CD8-positive, alpha-beta memory T cell (primary cell): Measurements from ENCODE around the gene SLC23A2. TPM values are rescaled to one million over a fixed set of nuclear protein-coding genes. Genes with fewer than 3 reads are reported as not detected.

Experiments
- CTCF ChIA-PET: fragments of 350-600 bp; sonication (Branson Sonifier 250); formaldehyde crosslinking; loops from one replicate; lab custom pipeline; 2021; ENCODE audit warnings: antibody characterized with exemption; lab: Charles Lee
- POLR2A ChIA-PET: fragments of 350-600 bp; sonication (Branson Sonifier 250); formaldehyde crosslinking; loops from one replicate; lab custom pipeline; 2021; ENCODE audit warnings: antibody characterized with exemption; lab: Charles Lee
- DNase-seq, 5 donors: peaks; one replicate each; pipeline versions ENCODE4 v3.0.0 to v3.0.0-alpha.2; 2020 to 2022; ENCODE audit warnings: mixed read lengths in 1 of 5
- H3K27ac ChIP-seq: one replicate; pipeline ENCODE4 v1.7.0; 2013; ENCODE audit warnings: low read depth, mild to moderate bottlenecking, low read length, moderate library complexity
- H3K27me3 ChIP-seq: 2 replicates; pipeline ENCODE4 v1.7.0; 2013; ENCODE audit warnings: low read length, mild to moderate bottlenecking; ENCODE audit not compliant: insufficient read depth, poor library complexity, severe bottlenecking
- H3K36me3 ChIP-seq: 2 replicates; pipeline ENCODE4 v1.7.0; 2013; ENCODE audit warnings: mild to moderate bottlenecking, low read length, moderate library complexity; ENCODE audit not compliant: insufficient read depth
- H3K4me1 ChIP-seq: 2 replicates; pipeline ENCODE4 v1.7.0; 2013; ENCODE audit warnings: mild to moderate bottlenecking, low read length, moderate library complexity; ENCODE audit not compliant: insufficient read depth
- H3K4me3 ChIP-seq: 2 replicates; pipeline ENCODE4 v1.7.0; 2013; ENCODE audit warnings: mild to moderate bottlenecking, low read length
- H3K9me3 ChIP-seq: 2 replicates; pipeline ENCODE4 v1.7.0; 2013; ENCODE audit warnings: mild to moderate bottlenecking, low read length
- H3K27ac Mint-ChIP-seq, 8 donors: one replicate each; pipeline ENCODE4 v1.8.0; 2020 to 2021; ENCODE audit warnings: mixed read lengths in 8 of 8, mild to moderate bottlenecking in 6 of 8, inconsistent platforms in 3 of 8, moderate library complexity in 3 of 8
- H3K27me3 Mint-ChIP-seq, 2 donors: one replicate each; pipeline ENCODE4 v1.8.0; 2020 to 2021; ENCODE audit warnings: mixed read lengths in 2 of 2, mild to moderate bottlenecking in 1 of 2, moderate library complexity in 1 of 2
- H3K36me3 Mint-ChIP-seq, 3 donors: one replicate each; pipeline ENCODE4 v1.8.0; 2020 to 2021; ENCODE audit warnings: mixed read lengths in 3 of 3, inconsistent platforms in 1 of 3, mild to moderate bottlenecking in 1 of 3
- H3K4me1 Mint-ChIP-seq, 3 donors: one replicate each; pipeline ENCODE4 v1.8.0; 2020 to 2021; ENCODE audit warnings: mixed read lengths in 3 of 3, inconsistent platforms in 1 of 3, mild to moderate bottlenecking in 1 of 3
- H3K4me3 Mint-ChIP-seq, 7 donors: one replicate each; pipeline ENCODE4 v1.8.0; 2020 to 2021; ENCODE audit warnings: mixed read lengths in 7 of 7, mild to moderate bottlenecking in 6 of 7, moderate library complexity in 4 of 7, inconsistent platforms in 2 of 7
- H3K9me3 Mint-ChIP-seq, 5 donors: one replicate each; pipeline ENCODE4 v1.8.0; 2020 to 2022; ENCODE audit warnings: mixed read lengths in 5 of 5, mild to moderate bottlenecking in 3 of 5, moderate library complexity in 2 of 5, inconsistent platforms in 1 of 5
- polyA plus RNA-seq: library from polyadenylated mRNA; unstranded; fragments of 300-500 nt; fragmentation: Illumina TruSeq; gene quantifications from one replicate; pipeline ENCODE4 v1.2.3, GENCODE V29; 2021
- total RNA-seq, 2 experiments: library from RNA; stranded (reverse); gene quantifications; one replicate each; pipeline ENCODE4 v1.2.3, GENCODE V29; 2021

Gene SLC23A2
- total and polyA plus RNA-seq, 3 experiments from 2014 or later, result 6.7 to 24.3 (median 20.6) TPM

- Mint-ChIP-seq H3K9me3 (no peaks in the 10 kb centered on the region), H3K4me1 (peaks cover 0 to 7% (median 4%) of the 10 kb centered on the region in 3 donors), H3K27ac (no peak overlapping the region), H3K27me3 (no peaks in the 10 kb centered on the region), H3K36me3 (peaks cover 3 to 65% (median 16%) of the 10 kb centered on the region in 3 donors), H3K4me3 (no peak overlapping the region)
- no peak for DNase-seq
- no peaks in the 10 kb centered on the region for H3K4me1 ChIP-seq
- POLR2A ChIA-PET, result no interaction called here
- H3K27me3 ChIP-seq, result no peaks in the 10 kb centered on the region
- CTCF ChIA-PET, result no interaction called here
- no peak overlapping the region for H3K27ac ChIP-seq
- H3K4me3 ChIP-seq, result no peak overlapping the region
- no peaks in the 10 kb centered on the region for H3K9me3 ChIP-seq
- no peaks in the 10 kb centered on the region for H3K36me3 ChIP-seq
These were observed 107.6 kb downstream of the SLC23A2 start for GRCh38 chr20:4893709-4894108.

- no peak for DNase-seq
- Mint-ChIP-seq H3K9me3 (no peaks in the 10 kb centered on the region), H3K27me3 (no peaks in the 10 kb centered on the region), H3K27ac (no peak overlapping the region), H3K4me3 (no peak overlapping the region), H3K36me3 (peaks cover 0 to 62% (median 14%) of the 10 kb centered on the region in 3 donors), H3K4me1 (peaks cover under 1 to 7% (median 4%) of the 10 kb centered on the region in 3 donors)
- Histone ChIP-seq H3K9me3 (no peaks in the 10 kb centered on the region), H3K27ac (no peak overlapping the region), H3K36me3 (no peaks in the 10 kb centered on the region), H3K4me3 (no peak overlapping the region), H3K4me1 (no peaks in the 10 kb centered on the region), H3K27me3 (no peaks in the 10 kb centered on the region)
- POLR2A ChIA-PET, result no interaction called here
- CTCF ChIA-PET, result no interaction called here
These were observed 109.3 kb downstream of the SLC23A2 start for GRCh38 chr20:4891997-4892396.

GRCh38 chr20:4891190-4891763, 110.0 kb downstream of the SLC23A2 start:
- DNase-seq, result no peak
- Mint-ChIP-seq H3K4me1 (peaks cover 4 to 7% (median 6%) of the 10 kb centered on the region in 3 donors), H3K9me3 (no peaks in the 10 kb centered on the region), H3K36me3 (peaks cover 0 to 60% (median 16%) of the 10 kb centered on the region in 3 donors), H3K27me3 (no peaks in the 10 kb centered on the region), H3K4me3 (no peak overlapping the region), H3K27ac (peak overlapping the region in 3 of 8 donors; percentile 1 to 90 (median 12))
- no peak overlapping the region for H3K4me3 ChIP-seq
- no peaks in the 10 kb centered on the region for H3K36me3 ChIP-seq
- no peaks in the 10 kb centered on the region for H3K9me3 ChIP-seq
- no peaks in the 10 kb centered on the region for H3K27me3 ChIP-seq
- ChIA-PET CTCF (interaction anchor here (0.9 kb wide), 1 partner anchor 14 kb away, joined by 3 read pairs; no protein-coding TSS in a partner anchor), POLR2A (no interaction called here)
- H3K4me1 ChIP-seq, result no peaks in the 10 kb centered on the region
- H3K27ac ChIP-seq, result no peak overlapping the region

- POLR2A ChIA-PET, result no interaction called here
- CTCF ChIA-PET, result no interaction called here
- Histone ChIP-seq H3K27ac (no peak overlapping the region), H3K9me3 (no peaks in the 10 kb centered on the region), H3K36me3 (no peaks in the 10 kb centered on the region), H3K4me1 (no peaks in the 10 kb centered on the region), H3K27me3 (no peaks in the 10 kb centered on the region), H3K4me3 (no peak overlapping the region)
- no peak for DNase-seq
- Mint-ChIP-seq H3K9me3 (no peaks in the 10 kb centered on the region), H3K27ac (peak overlapping the region in 1 of 8 donors; percentile 0), H3K4me3 (no peak overlapping the region), H3K36me3 (peaks cover 0 to 61% (median 20%) of the 10 kb centered on the region in 3 donors), H3K27me3 (no peaks in the 10 kb centered on the region), H3K4me1 (peaks cover 0 to 9% (median 7%) of the 10 kb centered on the region in 3 donors)
These were observed 111.9 kb downstream of the SLC23A2 start for GRCh38 chr20:4889446-4889845.

- ChIA-PET POLR2A (no interaction called here), CTCF (no interaction called here)
- no peak overlapping the region for H3K27ac ChIP-seq
- H3K4me1 ChIP-seq, result no peaks in the 10 kb centered on the region
- H3K36me3 ChIP-seq, result peaks cover 5% of the 10 kb centered on the region
- Mint-ChIP-seq H3K27me3 (no peaks in the 10 kb centered on the region), H3K27ac (peak overlapping the region in 1 of 8 donors; percentile 47), H3K4me3 (no peak overlapping the region), H3K36me3 (peaks cover 0 to 72% (median 26%) of the 10 kb centered on the region in 3 donors), H3K4me1 (peaks cover under 1 to 7% (median 7%) of the 10 kb centered on the region in 3 donors), H3K9me3 (no peaks in the 10 kb centered on the region)
- H3K4me3 ChIP-seq, result no peak overlapping the region
- H3K9me3 ChIP-seq, result no peaks in the 10 kb centered on the region
- DNase-seq, result no peak
- no peaks in the 10 kb centered on the region for H3K27me3 ChIP-seq
These were observed 113.7 kb downstream of the SLC23A2 start for GRCh38 chr20:4887586-4887985.

- H3K9me3 ChIP-seq, result no peaks in the 10 kb centered on the region
- Mint-ChIP-seq H3K9me3 (no peaks in the 10 kb centered on the region), H3K4me3 (no peak overlapping the region), H3K27me3 (no peaks in the 10 kb centered on the region), H3K36me3 (peaks cover 0 to 74% (median 23%) of the 10 kb centered on the region in 3 donors), H3K4me1 (peaks cover 4 to 7% (median 7%) of the 10 kb centered on the region in 3 donors), H3K27ac (peak overlapping the region in 1 of 8 donors; percentile 23)
- DNase-seq, result no peak
- H3K4me1 ChIP-seq, result no peaks in the 10 kb centered on the region
- ChIA-PET CTCF (no interaction called here), POLR2A (no interaction called here)
- H3K4me3 ChIP-seq, result no peak overlapping the region
- H3K27ac ChIP-seq, result no peak overlapping the region
- no peaks in the 10 kb centered on the region for H3K27me3 ChIP-seq
- peaks cover 5% of the 10 kb centered on the region for H3K36me3 ChIP-seq
These were observed 114.4 kb downstream of the SLC23A2 start for GRCh38 chr20:4886771-4887527.

GRCh38 chr20:4885877-4886276, 115.4 kb downstream of the SLC23A2 start:
- H3K4me3 Mint-ChIP-seq, result no peak overlapping the region
- Histone ChIP-seq H3K36me3 (peaks cover 13% of the 10 kb centered on the region), H3K9me3 (no peaks in the 10 kb centered on the region), H3K4me3 (no peak overlapping the region), H3K4me1 (no peaks in the 10 kb centered on the region), H3K27ac (no peak overlapping the region), H3K27me3 (no peaks in the 10 kb centered on the region)
- H3K27me3 Mint-ChIP-seq, result no peaks in the 10 kb centered on the region
- peaks cover 0 to 80% (median 23%) of the 10 kb centered on the region in 3 donors for H3K36me3 Mint-ChIP-seq
- H3K27ac Mint-ChIP-seq, result peak overlapping the region in 1 of 8 donors; percentile 74
- no peaks in the 10 kb centered on the region for H3K9me3 Mint-ChIP-seq
- DNase-seq, result no peak
- CTCF ChIA-PET, result no interaction called here
- POLR2A ChIA-PET, result no interaction called here
- H3K4me1 Mint-ChIP-seq, result peaks cover 14 to 18% (median 15%) of the 10 kb centered on the region in 3 donors

GRCh38 chr20:4883546-4883945, 117.8 kb downstream of the SLC23A2 start:
- Histone ChIP-seq H3K27ac (no peak overlapping the region), H3K27me3 (no peaks in the 10 kb centered on the region), H3K9me3 (no peaks in the 10 kb centered on the region), H3K36me3 (peaks cover 20% of the 10 kb centered on the region), H3K4me1 (no peaks in the 10 kb centered on the region), H3K4me3 (no peak overlapping the region)
- DNase-seq, result no peak
- Mint-ChIP-seq H3K36me3 (peaks cover 0 to 78% (median 22%) of the 10 kb centered on the region in 3 donors), H3K4me1 (peaks cover 19 to 21% (median 20%) of the 10 kb centered on the region in 3 donors), H3K27me3 (no peaks in the 10 kb centered on the region), H3K9me3 (no peaks in the 10 kb centered on the region), H3K4me3 (no peak overlapping the region), H3K27ac (peak overlapping the region in 2 of 8 donors; percentile 43 to 65)
- ChIA-PET CTCF (no interaction called here), POLR2A (no interaction called here)
